ENCODE data around the gene MAP2K1. TPM values are rescaled to one million over a fixed set of nuclear protein-coding genes. Genes with fewer than 3 reads are reported as not detected.

The MAP2K1 gene
- total and polyA plus RNA-seq, 9 of the 15 experiments (the other 6 are each of a cell fraction or from before 2014, with no cell fraction given), result 7.5 to 58.3 (median 30.0) TPM

- TF ChIP-seq ETV5 (CRISPR knock-in tag; IDR thresholded peaks at IDR 0.05; ENCODE audit: low read depth), result no peak
- TF ChIP-seq, protein P1, sequence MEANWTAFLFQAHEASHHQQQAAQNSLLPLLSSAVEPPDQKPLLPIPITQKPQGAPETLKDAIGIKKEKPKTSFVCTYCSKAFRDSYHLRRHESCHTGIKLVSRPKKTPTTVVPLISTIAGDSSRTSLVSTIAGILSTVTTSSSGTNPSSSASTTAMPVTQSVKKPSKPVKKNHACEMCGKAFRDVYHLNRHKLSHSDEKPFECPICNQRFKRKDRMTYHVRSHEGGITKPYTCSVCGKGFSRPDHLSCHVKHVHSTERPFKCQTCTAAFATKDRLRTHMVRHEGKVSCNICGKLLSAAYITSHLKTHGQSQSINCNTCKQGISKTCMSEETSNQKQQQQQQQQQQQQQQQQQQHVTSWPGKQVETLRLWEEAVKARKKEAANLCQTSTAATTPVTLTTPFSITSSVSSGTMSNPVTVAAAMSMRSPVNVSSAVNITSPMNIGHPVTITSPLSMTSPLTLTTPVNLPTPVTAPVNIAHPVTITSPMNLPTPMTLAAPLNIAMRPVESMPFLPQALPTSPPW (CRISPR knock-in tag; IDR thresholded peaks at IDR 0.05), result no peak
- TF ChIP-seq ZNF12 (CRISPR knock-in tag; IDR thresholded peaks at IDR 0.05), result no peak
- TF ChIP-seq SMAD2 (IDR thresholded peaks at IDR 0.05; ENCODE audit: low read depth, low read length), result no peak
- TF ChIP-seq GABPB1 (CRISPR knock-in tag; IDR thresholded peaks at IDR 0.05), result no peak
- no peak for TF ChIP-seq ZNF766 (CRISPR knock-in tag; conservative IDR thresholded peaks at IDR 0.05)
- TF ChIP-seq MAFF (IDR thresholded peaks at IDR 0.05; ENCODE audit: low read length), result 0 out of 2 replicates have a peak, but pooled peaks have one; percentile 10
- TF ChIP-seq ZNF311 (CRISPR knock-in tag; IDR thresholded peaks at IDR 0.05), result no peak
- no peak for TF ChIP-seq PURB (CRISPR knock-in tag; IDR thresholded peaks at IDR 0.05; ENCODE audit: low read depth)
- TF ChIP-seq, protein P2, sequence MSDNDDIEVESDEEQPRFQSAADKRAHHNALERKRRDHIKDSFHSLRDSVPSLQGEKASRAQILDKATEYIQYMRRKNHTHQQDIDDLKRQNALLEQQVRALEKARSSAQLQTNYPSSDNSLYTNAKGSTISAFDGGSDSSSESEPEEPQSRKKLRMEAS (CRISPR knock-in tag; IDR thresholded peaks at IDR 0.05), result no peak
- TF ChIP-seq ZNF316 (IDR thresholded peaks at IDR 0.05), result peak; percentile 53
- TF ChIP-seq C11orf30 (IDR thresholded peaks at IDR 0.05; ENCODE audit: low read depth), result peak; percentile 26; the same call in 1 of the 2 replicates
- TF ChIP-seq PRMT5 (CRISPR knock-in tag; IDR thresholded peaks at IDR 0.05), result no peak
- TF ChIP-seq RBM22 (IDR thresholded peaks at IDR 0.05; ENCODE audit: low read depth, low read length, poor library complexity, severe bottlenecking), result no peak
- no peak for TF ChIP-seq ZNF740 (CRISPR knock-in tag; IDR thresholded peaks at IDR 0.05)
- TF ChIP-seq ZNF740 (tag; IDR thresholded peaks at IDR 0.05), result no peak
- WGBS (ENCODE audit: insufficient coverage, low coverage, missing lambda C conversion rate), result 47% methylated on average over 3 of the region's 3 CpGs
- CTCF ChIA-PET (ENCODE audit: low intra/inter-chr PET ratio), result interaction anchor here (0.6 kb wide), 1 partner anchor 880 kb away, joined by 3 read pairs; no protein-coding TSS in a partner anchor
- Histone ChIP-seq H3K9ac (ENCODE audit: insufficient read depth in 1 of 2, low read depth in 2 of 2, low read length in 2 of 2) (no peak overlapping the region), H3K9me1 (ENCODE audit: control insufficient read depth, insufficient read depth, low read length) (peaks cover 6% of the 10 kb centered on the region), H3K4me3 (no peak overlapping the region), H3K4me2 (ENCODE audit: insufficient read depth, low read length) (no peak overlapping the region), H3K9me3 (replicated peaks; ENCODE audit: control insufficient read depth, insufficient read depth, low read depth, low read length) (no peaks in the 10 kb centered on the region), H4K20me1 (replicated peaks; ENCODE audit: control insufficient read depth, insufficient read depth, low read length) (peaks cover 28% of the 10 kb centered on the region), H3K79me2 (ENCODE audit: control insufficient read depth, insufficient read depth, low read length) (peaks cover 96% of the 10 kb centered on the region), H2AFZ (ENCODE audit: low read depth, low read length) (no peak overlapping the region), H3K27ac (ENCODE audit: extremely low read depth, low read depth, low read length) (no peak overlapping the region), H3K27me3 (ENCODE audit: control insufficient read depth in 2 of 2, insufficient read depth in 2 of 2, low read length in 2 of 2) (no peaks in the 10 kb centered on the region), H3K36me3 (ENCODE audit: control insufficient read depth, insufficient read depth, low read length) (0 out of 3 replicates have a peak, but pooled peaks cover 4% of the 10 kb centered on the region), H3K4me1 (replicated peaks in 1 of 2; ENCODE audit: control insufficient read depth in 2 of 2, insufficient read depth in 2 of 2, low read length in 2 of 2) (peaks cover 7 to 19% of the 10 kb centered on the region in 2 experiments; a peak in 4 of 5 replicates)
- no peak for FAIRE-seq
- no peak for DNase-seq (ENCODE audit: extremely low read depth in 1 of 4, low spot score in 3 of 4)
- POLR2A ChIA-PET, result interaction anchor here (0.8 to 1.2 kb wide), 4 partner anchors 9 to 89 kb away, joined by 3 to 6 read pairs (median 4); no protein-coding TSS in a partner anchor
- intact Hi-C loops (cut with micrococcal nuclease) (no loop called here), in situ Hi-C loops (cut with MboI) (no loop called here)
- no TSS peak for BruUV-seq (replicated peaks)
- ATAC-seq, result no peak
Measured at GRCh38 chr15:66412220-66412619, 25.5 kb downstream of the MAP2K1 start.
